GM19043 (cell line): ENCODE results near the gene MS4A15.

Experiments used
- ATAC-seq: cut with Tn5 transposase; IDR thresholded peaks from one replicate; pipeline ENCODE4 v1.9.1; 2021; ENCODE audit warnings: low read depth; ENCODE audit not compliant: unreplicated experiment

The MS4A15 gene

GRCh38 chr11:60775420-60775961, 18.8 kb downstream of the MS4A15 start:
- peak; percentile 74 for ATAC-seq

GRCh38 chr11:60776167-60776566, 19.5 kb downstream of the MS4A15 start:
- ATAC-seq = no peak

GRCh38 chr11:60777106-60777505, 20.4 kb downstream of the MS4A15 start:
- ATAC-seq = no peak

GRCh38 chr11:60777572-60777971, 20.9 kb downstream of the MS4A15 start:
- ATAC-seq = no peak

GRCh38 chr11:60780065-60780464, 23.4 kb downstream of the MS4A15 start:
- no peak for ATAC-seq

GRCh38 chr11:60780774-60781173, 24.1 kb downstream of the MS4A15 start:
- ATAC-seq = no peak

- no peak for ATAC-seq
Observed at GRCh38 chr11:60781286-60781980, 24.8 kb downstream of the MS4A15 start.

GRCh38 chr11:60781981-60782316, 25.3 kb downstream of the MS4A15 start:
- ATAC-seq = no peak

- no peak for ATAC-seq
Observed at GRCh38 chr11:60782393-60783140, 25.9 kb downstream of the MS4A15 start.

GRCh38 chr11:60783141-60783484, 26.4 kb downstream of the MS4A15 start:
- no peak for ATAC-seq

GRCh38 chr11:60783911-60784310, 27.2 kb downstream of the MS4A15 start:
- ATAC-seq = no peak

GRCh38 chr11:60785136-60785535, 28.5 kb downstream of the MS4A15 start, which contains the start of gene MS4A10:
Gene MS4A10 (plus strand): TSS chr11:60785333. CDS start chr11:60790336, 5,003 bp downstream.
- no peak for ATAC-seq

- no peak for ATAC-seq
Observed at GRCh38 chr11:60785806-60786361, 29.2 kb downstream of the MS4A15 start.

- ATAC-seq = no peak
Observed at GRCh38 chr11:60786811-60787567, 30.3 kb downstream of the MS4A15 start.

- ATAC-seq = no peak
Observed at GRCh38 chr11:60788401-60789125, 31.9 kb downstream of the MS4A15 start.

- ATAC-seq = no peak
Observed at GRCh38 chr11:60790726-60791125, 34.1 kb downstream of the MS4A15 start.

- no peak for ATAC-seq
Observed at GRCh38 chr11:60791153-60791933, 34.7 kb downstream of the MS4A15 start.

GRCh38 chr11:60792521-60792920, 35.9 kb downstream of the MS4A15 start:
- ATAC-seq = no peak

- ATAC-seq = no peak
Observed at GRCh38 chr11:60795291-60795690, 38.6 kb downstream of the MS4A15 start.
